ENCODE results near the gene VASN. TPM values are rescaled to one million over a fixed set of nuclear protein-coding genes. Genes with fewer than 3 reads are reported as not detected.

VASN gene
- total RNA-seq, 2 experiments from 2014 or later, result not detected

DNA sequence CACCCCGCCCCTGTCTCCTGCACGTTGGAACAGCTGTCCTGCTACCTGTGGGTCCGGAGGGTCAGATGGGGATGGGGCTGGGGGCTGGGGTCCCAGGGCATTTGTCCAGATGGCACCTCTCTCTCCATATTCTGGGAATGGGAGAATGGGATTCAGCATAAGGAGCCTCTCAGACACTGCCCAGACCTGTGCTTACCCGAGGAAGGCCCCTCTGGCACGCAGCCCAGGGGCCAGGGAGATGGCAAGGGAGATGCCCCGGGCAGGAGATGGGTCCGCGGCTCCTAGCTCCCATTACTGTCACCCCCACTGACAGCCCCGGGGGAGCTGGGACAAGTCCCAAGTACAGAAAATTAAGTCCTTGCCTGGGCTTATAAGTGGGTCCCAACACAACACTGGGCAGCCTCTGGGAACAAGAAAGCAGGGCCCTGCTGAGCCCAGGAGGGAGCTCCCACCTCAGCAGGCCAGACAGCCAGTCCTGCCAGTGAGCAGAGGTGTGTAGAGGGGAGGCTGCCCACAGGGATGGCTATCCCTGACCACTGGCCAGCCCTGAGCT is 1.8 kb downstream of the VASN start:
- peaks cover 22% of the 10 kb centered on the region for H3K4me1 ChIP-seq (ENCODE audit: insufficient read depth, low read length, poor library complexity, severe bottlenecking)
- H3K79me2 ChIP-seq (ENCODE audit: insufficient read depth, low read depth, low read length), result no peaks in the 10 kb centered on the region
- DNase-seq (ENCODE audit: low spot score), result no peak
- intact Hi-C loops (cut with micrococcal nuclease; ENCODE audit: unreplicated experiment), result no loop called here
- H2AFZ ChIP-seq (ENCODE audit: low read length), result no peak overlapping the region
- POLR2A ChIA-PET, result no interaction called here
- no peaks in the 10 kb centered on the region for H3K9me3 ChIP-seq (ENCODE audit: low read length)
- H3K4me2 ChIP-seq (ENCODE audit: low read length), result no peak overlapping the region
- CTCF ChIA-PET (ENCODE audit: unreplicated experiment), result no interaction called here
- BruUV-seq (replicated peaks), result no TSS peak
- H3K36me3 ChIP-seq (ENCODE audit: insufficient read depth, low read length), result no peaks in the 10 kb centered on the region
- H3K4me3 ChIP-seq (ENCODE audit: low read depth, low read length, poor library complexity, severe bottlenecking), result no peak overlapping the region
- H4K20me1 ChIP-seq (ENCODE audit: insufficient read depth, low read length), result peaks cover 6% of the 10 kb centered on the region; the same call in 1 of the 2 replicates
- TF ChIP-seq EZH2phosphoT487 (IDR thresholded peaks at IDR 0.05; ENCODE audit: borderline replicate concordance, low read depth, low read length), result no peak
- TF ChIP-seq, protein P1, sequence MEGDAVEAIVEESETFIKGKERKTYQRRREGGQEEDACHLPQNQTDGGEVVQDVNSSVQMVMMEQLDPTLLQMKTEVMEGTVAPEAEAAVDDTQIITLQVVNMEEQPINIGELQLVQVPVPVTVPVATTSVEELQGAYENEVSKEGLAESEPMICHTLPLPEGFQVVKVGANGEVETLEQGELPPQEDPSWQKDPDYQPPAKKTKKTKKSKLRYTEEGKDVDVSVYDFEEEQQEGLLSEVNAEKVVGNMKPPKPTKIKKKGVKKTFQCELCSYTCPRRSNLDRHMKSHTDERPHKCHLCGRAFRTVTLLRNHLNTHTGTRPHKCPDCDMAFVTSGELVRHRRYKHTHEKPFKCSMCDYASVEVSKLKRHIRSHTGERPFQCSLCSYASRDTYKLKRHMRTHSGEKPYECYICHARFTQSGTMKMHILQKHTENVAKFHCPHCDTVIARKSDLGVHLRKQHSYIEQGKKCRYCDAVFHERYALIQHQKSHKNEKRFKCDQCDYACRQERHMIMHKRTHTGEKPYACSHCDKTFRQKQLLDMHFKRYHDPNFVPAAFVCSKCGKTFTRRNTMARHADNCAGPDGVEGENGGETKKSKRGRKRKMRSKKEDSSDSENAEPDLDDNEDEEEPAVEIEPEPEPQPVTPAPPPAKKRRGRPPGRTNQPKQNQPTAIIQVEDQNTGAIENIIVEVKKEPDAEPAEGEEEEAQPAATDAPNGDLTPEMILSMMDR (conservative IDR thresholded peaks at IDR 0.05; ENCODE audit: low read length), result no peak
- no peak overlapping the region for H3K27ac ChIP-seq (ENCODE audit: low read depth, low read length, poor library complexity, severe bottlenecking)
- H3K9me2 ChIP-seq (ENCODE audit: insufficient read depth, low read length), result no peaks in the 10 kb centered on the region

DNA sequence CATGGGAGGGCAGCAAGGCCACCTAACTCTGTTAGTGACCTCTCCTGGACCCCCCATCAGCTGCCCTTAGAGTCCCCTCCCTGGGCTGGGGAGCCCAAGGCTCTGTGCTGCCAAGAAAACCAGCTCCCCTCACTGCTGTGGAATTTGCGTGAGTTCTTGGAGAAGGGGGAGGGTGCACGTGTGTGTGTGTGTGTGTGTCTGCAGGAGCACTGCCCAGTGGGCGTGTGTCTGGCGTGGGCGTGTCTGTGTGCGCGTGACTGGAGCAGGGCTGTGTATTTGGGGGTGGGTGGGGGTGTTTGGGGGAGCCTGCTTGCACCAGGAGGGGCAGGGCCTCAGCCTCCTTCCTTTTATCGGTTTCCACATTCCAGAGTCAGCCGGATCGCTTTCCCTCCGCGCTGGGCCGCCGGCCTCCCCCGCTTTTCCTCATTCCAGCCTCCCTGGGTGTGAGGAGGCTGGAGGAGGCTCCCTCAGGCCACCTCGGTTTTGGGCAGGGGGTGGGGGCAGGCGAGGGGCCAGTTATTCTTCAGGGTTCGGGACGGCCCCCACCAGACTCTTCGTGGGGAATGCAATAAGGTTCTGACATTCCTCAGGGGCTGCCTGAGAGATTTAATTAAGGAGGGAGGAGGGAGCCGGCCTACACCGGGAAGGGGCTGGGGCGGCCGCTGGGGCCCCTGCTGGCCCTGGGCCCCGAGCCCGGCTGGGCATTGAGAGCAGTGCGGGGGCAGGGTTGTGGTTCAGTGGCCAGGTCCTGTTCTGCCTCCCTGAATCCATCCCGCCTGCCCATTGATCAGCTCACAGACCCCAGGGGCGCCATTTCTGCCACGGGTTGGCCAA is 2.5 kb downstream of the VASN start:
- no peak overlapping the region for H3K4me2 ChIP-seq (ENCODE audit: low read length)
- CTCF ChIA-PET (ENCODE audit: unreplicated experiment), result no interaction called here
- TF ChIP-seq, protein P1 (conservative IDR thresholded peaks at IDR 0.05; ENCODE audit: low read length), result no peak
- no peak for TF ChIP-seq EZH2phosphoT487 (IDR thresholded peaks at IDR 0.05; ENCODE audit: borderline replicate concordance, low read depth, low read length)

DNA sequence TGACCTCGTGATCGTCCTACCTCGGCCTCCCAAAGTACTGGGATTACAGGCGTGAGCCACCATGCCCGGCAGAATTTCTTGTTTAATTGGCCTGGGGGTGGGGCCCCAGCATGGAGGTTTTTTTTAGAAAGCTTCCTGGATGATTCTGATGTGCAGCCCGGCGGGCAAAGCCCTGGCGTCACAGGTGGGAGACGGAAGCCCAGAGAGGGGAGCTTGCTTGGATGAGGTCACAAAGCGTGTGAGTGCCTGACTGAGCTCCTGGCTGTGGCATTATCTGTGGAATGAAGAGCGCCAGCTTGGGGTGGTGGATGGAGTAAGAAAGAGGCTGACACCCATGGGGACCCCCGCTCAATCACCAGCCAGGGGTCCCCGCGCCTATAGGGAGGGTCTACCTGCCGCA is 4.1 kb downstream of the VASN start:
- Histone ChIP-seq H3K9me2 (ENCODE audit: insufficient read depth, low read length) (no peaks in the 10 kb centered on the region), H4K20me1 (ENCODE audit: insufficient read depth, low read length) (peaks cover 6% of the 10 kb centered on the region; the same call in 1 of the 2 replicates), H3K27ac (ENCODE audit: low read depth, low read length, poor library complexity, severe bottlenecking) (no peak overlapping the region), H3K4me1 (ENCODE audit: insufficient read depth, low read length, poor library complexity, severe bottlenecking) (peaks cover 22% of the 10 kb centered on the region), H3K79me2 (ENCODE audit: insufficient read depth, low read depth, low read length) (no peaks in the 10 kb centered on the region), H3K36me3 (ENCODE audit: insufficient read depth, low read length) (no peaks in the 10 kb centered on the region), H2AFZ (ENCODE audit: low read length) (no peak overlapping the region), H3K4me2 (ENCODE audit: low read length) (no peak overlapping the region), H3K4me3 (ENCODE audit: low read depth, low read length, poor library complexity, severe bottlenecking) (no peak overlapping the region), H3K9me3 (ENCODE audit: low read length) (no peaks in the 10 kb centered on the region)
- no TSS peak for BruUV-seq (replicated peaks)
- intact Hi-C loops (cut with micrococcal nuclease; ENCODE audit: unreplicated experiment), result no loop called here
- no peak for DNase-seq (ENCODE audit: low spot score)
- TF ChIP-seq, protein P1 (conservative IDR thresholded peaks at IDR 0.05; ENCODE audit: low read length), result no peak
- no peak for TF ChIP-seq EZH2phosphoT487 (IDR thresholded peaks at IDR 0.05; ENCODE audit: borderline replicate concordance, low read depth, low read length)
- CTCF ChIA-PET (ENCODE audit: unreplicated experiment), result no interaction called here
- POLR2A ChIA-PET, result no interaction called here

More for the DNA sequence above, 2.5 kb downstream of the VASN start:
- peaks cover 6% of the 10 kb centered on the region; the same call in 1 of the 2 replicates for H4K20me1 ChIP-seq (ENCODE audit: insufficient read depth, low read length)
- no peaks in the 10 kb centered on the region for H3K9me2 ChIP-seq (ENCODE audit: insufficient read depth, low read length)
- no peak overlapping the region for H2AFZ ChIP-seq (ENCODE audit: low read length)
- no peaks in the 10 kb centered on the region for H3K79me2 ChIP-seq (ENCODE audit: insufficient read depth, low read depth, low read length)
- POLR2A ChIA-PET, result no interaction called here
- no peaks in the 10 kb centered on the region for H3K36me3 ChIP-seq (ENCODE audit: insufficient read depth, low read length)
- peaks cover 22% of the 10 kb centered on the region for H3K4me1 ChIP-seq (ENCODE audit: insufficient read depth, low read length, poor library complexity, severe bottlenecking)
- no peaks in the 10 kb centered on the region for H3K9me3 ChIP-seq (ENCODE audit: low read length)
- no TSS peak for BruUV-seq (replicated peaks)
- no peak for DNase-seq (ENCODE audit: low spot score)
- H3K27ac ChIP-seq (ENCODE audit: low read depth, low read length, poor library complexity, severe bottlenecking), result no peak overlapping the region
- no peak overlapping the region for H3K4me3 ChIP-seq (ENCODE audit: low read depth, low read length, poor library complexity, severe bottlenecking)
- intact Hi-C loops (cut with micrococcal nuclease; ENCODE audit: unreplicated experiment), result no loop called here
